GM18519 (cell line): ENCODE measurements around the gene TMUB1.

Experiments
- ATAC-seq: cut with Tn5 transposase; IDR thresholded peaks from one replicate; pipeline ENCODE4 v1.9.1; 2021; ENCODE audit warnings: mild to moderate bottlenecking, moderate library complexity; ENCODE audit not compliant: unreplicated experiment, low FRiP score

The TMUB1 gene

DNA sequence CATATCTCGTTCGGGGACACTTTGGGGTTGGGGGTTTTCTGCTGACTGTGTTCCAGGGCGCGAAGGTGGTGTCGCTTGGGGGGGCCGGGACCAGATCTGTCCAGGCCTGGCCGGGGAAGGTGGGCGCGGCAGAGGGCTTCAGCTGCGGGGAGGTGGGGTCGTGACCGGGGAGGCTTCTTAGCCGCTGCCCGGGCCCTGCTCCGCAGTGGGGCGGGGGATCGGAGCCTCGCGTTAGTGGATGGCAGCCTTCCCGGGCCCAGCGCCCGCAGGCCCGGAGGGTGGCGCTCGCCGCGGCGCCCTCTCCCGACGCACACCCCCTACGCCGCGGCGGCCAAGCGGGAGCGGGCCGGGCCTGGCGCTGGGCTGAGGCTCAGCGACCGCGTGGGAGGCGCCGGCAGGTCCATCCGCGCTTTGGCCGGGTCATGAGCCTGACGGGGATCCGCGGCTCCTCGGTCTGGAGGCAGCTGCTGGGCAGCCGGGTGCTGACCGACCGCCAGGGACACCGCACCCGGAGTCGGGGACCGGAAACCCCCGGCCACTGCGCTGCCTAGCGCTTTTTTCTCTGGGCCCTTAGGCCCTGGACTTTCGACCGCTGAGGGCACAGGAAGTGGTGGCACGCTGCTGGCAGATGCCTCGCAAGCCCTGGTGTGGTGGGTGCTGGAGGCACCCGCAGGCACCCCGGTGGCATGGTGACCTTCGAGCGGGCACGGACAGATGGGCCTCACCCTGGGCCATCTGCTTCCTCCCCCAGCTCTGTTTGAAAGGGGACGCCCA, 4.1 kb upstream of the TMUB1 start:
- no peak for ATAC-seq

DNA sequence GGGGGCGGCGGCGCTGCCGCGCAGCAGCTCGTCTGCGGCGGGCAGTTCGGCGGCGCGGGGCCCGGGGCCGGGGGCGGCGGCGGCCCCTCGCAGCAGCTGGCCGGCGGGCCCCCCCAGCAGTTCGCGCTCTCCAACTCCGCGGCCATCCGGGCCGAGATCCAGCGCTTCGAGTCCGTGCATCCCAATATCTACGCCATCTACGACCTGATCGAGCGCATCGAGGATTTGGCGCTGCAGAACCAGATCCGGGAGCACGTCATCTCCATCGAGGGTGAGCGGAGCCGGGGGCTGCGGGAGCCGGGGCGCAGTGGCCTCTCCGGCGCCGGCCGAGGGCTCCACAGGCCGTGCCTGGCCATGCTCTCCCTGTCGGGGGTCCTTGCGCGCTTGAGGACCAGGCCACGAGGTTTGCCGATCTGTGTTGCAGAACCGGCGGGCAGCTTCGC, 3.5 kb upstream of the TMUB1 start:
- no peak for ATAC-seq

DNA sequence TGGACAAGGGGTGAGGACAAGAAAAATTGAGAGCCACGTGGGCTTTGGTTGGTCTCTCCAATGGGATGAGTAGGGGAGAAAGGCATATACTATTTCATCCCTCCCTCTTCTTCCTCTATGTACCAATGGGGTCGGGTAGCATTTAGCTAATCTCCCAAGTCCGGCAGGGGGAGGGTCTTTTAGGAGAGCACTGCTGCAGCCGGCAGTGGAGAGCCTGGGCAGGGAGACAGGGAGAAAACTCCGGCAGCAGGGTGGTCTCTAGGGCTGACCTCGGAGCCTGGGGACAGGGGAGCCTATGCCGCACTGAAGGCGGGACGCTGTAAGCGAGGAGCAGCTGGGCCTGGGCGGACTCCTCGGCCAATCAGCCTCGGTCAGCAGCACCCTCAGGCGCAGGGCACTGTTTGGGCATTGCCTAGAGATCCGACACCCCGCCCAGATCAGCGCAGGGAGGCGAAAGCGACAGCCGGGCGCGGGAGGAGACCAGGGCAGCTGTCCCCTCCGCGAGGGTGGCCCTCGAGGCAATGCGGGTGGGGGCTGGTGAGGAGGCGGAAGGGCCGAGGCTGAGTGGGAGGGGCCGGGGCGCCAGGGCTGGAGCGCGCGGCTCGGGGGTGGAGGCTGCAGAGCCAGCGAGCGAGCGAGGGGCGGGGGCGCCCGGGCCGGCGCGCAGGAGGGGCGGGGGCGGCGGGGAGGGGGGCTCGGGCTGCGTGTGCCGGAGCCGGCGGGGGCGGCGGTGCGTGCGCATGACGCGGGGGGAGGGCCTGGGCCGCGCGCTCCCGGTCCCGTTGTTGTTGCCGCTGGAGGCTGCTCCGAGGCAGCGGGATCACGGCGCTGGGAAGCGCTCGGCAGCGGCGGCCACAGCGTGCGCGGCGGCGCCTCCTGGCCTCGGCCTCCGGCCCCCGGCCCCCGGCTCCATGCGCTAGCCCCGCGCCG, 2.7 kb upstream of the TMUB1 start, which contains the start of gene AGAP3:
Gene AGAP3, plus strand, starts transcription at position 785 of the 930 bp plus-strand sequence. CDS start 267 bp downstream, outside the sequence.
- ATAC-seq: no peak

DNA sequence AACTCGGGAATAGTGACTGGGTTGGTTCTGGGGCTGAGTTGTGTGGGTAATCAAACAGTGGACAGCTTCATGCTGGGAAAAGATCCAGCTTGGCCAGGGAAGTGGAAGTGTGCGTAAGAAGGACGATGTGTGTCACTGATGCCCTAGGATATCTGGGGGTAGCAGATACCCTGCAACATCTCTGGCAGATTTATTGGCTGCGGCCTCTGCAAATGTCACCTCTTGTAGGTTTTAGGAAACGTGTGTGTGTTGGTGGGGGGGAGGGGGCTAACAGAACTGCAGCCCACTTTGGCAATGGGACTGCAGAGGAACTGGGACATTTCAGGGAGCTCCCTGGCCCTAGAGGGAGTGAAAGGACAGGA, 2.0 kb upstream of the TMUB1 start:
- ATAC-seq: no peak

DNA sequence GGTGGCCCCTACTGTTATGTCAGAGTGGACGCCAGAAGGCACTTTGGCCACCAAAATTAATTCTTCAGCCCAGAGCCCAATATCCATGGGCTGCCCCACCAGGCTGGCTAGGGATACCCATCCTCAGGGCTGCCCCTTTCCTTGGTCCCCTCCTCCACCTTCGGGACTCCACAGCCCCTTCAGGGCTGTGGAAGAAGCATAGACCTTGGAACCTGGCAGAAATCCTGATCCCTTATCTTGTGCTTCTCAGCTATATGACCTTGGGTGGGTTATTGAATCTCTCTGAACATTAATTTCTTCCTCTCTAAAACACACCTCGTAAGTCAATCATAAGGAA, 499 bp upstream of the TMUB1 start:
- no peak for ATAC-seq

DNA sequence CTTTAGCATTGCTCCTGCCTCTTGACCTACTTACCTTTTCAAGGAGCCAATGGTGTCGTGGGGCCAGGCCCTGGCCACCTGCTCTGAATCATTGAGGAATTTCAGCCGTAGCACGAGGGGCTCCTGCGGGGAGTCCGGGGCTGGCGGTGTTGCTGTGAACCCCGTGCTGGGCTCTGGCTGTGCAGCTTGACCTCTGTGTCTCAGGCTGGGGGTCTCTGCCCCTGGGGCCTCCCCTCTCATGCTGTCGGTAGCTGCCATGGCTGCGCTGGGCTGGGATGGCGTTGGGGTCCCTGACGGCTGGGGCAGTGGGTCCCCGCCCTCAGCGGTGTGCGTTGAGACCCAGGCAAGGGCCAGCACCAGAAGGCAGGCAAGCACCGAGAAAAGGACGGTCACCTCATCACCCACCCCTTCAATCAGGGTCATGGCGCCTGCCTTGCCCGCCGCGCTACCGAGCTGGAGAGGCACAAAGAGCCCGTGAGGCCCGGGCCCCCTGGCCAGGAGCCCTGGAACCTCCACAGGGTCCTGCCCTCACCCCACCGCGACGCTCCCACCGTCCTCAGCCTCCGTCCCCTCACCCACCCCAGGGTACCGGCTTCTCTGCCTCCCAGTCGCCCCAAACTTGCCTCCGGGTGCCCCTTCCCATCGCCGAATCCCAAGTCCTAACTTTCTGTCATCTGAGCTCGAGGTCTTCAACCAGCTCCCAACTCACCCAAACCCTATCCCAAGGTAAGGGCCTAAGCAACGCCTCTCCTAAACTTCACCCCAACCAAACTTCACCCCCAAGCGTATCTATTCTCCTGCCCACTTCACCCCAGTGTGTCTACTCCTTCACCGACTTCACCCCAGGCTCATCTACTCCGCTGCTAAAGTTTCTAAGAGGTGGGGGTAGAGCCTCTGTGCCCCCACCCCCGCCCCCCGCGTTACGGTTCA, 887 bp downstream of the TMUB1 start:
- ATAC-seq: no peak

DNA sequence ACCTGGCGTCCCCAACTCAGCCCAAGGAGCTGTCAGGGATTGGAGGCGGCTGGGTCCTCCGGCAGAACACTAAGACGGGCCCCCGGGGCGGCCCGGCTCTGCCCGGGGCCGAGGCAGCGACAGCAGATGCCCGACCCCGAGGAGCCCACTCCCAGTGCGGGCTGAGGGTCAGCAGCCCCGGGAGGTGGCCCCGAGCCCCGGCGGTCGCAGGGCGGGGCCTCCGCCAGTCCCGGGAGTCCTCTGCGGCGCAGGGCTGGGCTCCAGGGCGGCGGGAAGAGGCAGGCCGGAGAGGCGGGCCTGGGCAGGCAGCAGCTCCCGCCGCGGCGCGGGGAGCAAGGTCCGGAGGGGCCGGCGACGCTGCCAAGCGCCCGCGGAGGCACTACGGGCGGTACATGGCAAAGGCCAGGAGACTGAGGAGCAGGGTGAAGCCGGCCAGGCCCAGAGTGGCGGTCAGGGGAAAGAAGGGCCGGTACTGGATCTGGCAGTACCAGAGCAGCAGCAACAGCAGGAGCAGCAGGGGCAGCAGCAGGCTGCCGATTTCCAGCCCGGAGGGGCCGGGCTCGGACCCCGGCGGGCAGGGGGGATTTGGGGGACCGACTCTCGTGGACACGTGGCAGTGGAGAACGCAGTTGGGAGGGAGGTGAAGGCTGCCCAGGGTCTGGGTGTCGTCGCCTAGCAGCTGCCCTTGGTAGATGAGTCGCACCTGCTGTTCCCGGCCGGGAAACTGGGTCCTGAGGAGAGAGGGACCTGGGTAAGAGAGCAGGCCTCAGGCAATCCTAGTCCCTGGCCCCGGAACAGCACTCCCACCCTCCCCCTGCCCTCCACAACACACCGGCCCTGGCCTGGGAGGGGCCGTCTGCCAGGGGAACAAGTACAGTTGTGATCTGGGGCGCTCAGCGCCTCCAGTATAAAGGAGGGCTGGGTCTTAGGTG, 1.9 kb downstream of the TMUB1 start:
- ATAC-seq: no peak

DNA sequence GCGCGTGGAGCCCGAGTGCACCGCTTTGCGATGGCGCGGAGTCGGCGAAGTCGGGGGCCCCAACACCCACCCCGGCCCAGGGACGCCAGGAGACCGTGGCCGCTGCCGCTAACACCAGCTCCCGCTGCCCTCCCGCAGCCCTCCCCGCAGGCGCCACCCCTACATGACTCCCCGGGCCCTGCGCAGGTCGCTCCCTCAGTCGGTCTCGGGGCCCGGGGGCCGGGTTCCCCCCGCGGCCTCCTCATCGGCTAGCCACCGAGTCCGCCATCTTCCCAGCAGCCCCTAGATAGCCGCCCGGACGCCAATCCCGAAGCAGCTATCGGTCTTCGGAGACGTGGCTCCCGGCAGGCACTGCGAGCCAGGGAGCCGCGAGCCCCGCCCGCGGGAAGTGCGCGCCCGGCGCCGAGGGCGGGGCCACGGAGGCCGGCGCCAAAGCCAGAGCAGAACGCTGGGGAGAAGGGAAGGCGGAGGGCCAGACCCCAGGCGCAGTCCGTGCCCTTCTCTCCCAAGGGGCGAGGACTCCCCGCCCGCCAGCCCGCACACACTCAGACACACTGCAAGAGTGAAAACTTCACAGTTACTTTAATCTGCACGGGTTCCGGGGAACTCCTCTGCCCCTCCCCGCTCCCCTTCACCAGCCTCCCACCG, 2.6 kb downstream of the TMUB1 start, which contains the start of gene FASTK:
Gene FASTK, minus strand, starts transcription at position 288 of the 648 bp plus-strand sequence. Its CDS starts 43 bp downstream, at position 245.
- peak; percentile 59 for ATAC-seq

DNA sequence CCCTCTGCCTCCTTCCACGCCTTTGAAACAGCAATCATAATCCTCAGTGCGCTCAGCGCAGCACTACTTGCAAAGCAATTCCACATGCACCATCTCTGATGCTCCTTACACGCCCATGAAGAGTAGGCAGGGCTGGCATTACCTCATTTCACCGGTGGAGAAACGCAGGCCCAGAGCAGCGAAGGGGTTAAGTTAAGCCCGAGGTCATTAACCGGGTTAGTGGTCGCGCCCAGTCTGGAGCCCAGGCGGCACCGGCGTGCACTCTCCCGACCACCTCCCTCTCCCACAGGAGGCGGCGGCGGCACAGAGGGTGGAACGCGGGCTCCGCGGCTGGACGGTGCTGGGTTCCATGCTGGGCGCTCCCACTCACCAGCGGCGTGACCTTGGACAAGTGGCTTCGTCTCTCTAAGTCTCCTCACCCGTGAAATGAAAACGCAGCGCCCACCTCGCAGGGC, 3.2 kb downstream of the TMUB1 start:
- no peak for ATAC-seq

DNA sequence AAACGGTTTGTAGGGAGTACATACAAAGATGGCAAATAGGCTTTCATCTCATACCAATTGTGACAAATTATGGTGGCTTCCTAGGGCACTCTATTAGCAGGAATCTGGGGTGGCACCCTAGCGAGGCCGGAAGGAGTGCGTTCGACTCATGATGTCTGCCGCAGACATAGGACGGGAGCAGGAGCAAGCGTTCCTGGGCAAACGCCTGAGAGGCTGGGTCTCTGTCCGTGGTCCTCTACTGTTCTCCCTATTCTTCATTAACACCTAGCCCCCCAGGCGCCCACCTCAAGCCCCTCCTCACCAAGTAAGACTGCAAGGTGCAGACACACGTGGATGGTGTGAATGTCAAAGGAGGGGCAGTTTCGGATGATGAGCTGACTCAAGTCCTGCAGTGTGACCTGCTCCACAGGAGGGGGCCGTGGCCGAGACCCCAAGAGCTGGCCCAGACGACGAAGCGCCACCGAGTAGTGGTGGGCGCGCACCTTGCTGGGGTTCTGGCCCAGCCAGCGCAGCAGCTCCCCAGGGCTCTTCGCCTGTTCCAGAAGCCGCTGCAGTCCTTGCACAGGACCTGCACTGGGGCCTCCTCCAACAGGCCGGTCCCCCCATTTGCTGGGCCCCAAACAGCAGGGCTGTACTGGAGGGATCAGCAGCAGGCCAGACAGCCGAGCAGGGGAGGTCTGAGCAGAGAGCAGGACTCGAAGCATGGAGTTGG, 3.9 kb downstream of the TMUB1 start:
- ATAC-seq: no peak

DNA sequence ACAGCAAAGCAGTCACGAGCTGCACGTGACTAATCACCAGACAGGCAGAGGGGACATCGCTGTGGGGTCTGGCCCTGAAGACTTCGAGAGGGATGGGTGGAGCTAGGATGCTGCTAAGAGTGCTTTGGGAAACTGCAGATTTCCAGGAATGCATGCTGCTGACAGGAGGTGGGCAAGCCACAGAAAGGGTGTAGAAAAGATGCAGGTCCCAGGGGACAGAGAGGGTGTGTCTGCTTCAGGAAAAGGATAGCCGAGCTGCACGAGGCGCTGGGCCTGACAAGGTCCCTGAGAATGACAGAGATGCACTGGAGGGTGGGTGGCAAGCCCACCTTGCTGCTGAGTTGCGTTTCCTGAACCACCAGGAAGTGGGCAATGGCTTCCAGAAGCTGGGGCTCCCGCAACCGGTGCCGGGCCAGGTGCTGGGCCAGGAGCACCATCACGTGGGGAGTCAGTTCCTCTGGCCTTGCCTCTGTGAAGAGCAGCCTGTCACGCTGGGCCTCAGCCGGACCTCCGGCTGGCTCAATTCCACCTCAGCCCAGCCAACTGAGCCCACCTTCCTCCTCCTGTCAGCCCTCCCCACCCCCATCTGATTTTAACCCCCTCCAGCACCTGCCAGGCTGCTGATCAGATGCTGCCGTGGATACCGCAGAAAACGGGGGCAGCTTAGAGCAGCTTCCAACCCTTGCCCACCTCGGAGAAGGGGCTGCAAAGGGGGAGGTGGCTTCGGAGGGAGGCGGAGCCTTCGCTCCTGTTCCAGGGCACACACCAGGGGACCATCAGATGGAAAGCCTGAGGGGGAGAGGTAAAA, 4.9 kb downstream of the TMUB1 start:
- ATAC-seq: no peak

DNA sequence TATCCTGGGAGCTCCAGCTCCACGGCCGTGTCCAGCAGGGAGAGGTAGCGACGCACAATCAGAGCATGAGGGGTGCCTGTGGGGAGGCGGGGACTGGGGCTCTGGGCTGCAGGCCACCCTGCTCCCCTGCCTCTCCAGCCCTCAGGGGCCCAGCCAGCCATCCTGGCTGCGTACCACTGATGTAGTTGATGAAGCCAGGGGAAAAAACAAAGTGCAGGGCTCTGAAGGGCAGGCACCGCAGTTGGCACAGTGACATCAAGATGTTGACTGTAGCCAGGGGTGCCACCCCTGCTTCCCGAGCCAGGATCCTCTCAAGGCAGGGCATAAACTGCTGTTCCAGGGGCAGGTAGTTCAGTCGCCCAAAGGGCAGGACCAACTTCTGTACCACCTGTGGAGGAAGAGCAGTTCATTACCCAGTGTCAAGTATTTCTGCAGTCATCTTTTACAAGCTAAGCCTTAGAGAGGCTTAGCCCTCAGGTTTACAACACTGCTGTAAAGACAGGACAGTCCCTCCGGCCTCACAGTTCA, 5.5 kb downstream of the TMUB1 start:
- no peak for ATAC-seq

DNA sequence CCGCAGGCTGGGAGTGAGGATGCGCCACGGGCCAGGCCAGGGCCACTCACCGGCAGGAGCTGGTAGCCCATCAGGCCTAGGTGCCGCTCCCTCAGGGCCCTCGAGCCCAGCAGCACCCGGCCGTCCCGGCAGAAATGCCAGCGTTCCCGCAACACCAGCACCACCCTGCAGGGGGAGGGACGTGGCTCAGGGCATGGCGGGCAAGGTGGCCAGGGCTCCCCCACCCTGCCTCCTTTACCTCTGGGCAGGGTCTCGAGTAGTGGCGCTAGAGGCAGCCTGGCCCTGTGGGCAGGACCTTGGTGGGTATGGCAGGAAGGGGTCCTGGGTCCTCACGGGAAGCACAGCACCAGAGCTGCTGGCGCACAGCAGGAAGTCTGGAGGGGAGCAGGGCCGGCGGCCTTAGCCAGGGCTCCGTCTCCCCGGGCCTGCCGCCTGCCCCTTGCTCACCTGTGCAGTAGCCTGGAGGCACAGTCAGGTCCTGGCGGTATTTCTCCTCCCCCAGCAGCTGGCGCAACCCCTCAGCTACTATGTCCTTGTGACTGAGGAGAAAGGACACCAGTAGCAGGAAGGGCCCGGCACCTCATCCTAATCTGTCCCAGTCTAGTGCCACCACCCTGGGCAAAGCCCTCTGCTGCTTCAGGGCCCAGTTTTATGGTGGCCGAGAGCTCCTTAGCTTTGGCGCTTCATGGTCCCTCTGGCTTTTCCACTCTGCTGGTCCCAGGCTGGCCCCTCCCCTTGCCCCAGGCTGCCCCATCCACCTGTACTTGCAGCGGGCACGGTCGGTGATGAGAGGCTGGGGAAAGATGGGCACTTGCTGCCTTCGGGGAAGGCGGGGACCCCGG, 6.2 kb downstream of the TMUB1 start:
- ATAC-seq: no peak

DNA sequence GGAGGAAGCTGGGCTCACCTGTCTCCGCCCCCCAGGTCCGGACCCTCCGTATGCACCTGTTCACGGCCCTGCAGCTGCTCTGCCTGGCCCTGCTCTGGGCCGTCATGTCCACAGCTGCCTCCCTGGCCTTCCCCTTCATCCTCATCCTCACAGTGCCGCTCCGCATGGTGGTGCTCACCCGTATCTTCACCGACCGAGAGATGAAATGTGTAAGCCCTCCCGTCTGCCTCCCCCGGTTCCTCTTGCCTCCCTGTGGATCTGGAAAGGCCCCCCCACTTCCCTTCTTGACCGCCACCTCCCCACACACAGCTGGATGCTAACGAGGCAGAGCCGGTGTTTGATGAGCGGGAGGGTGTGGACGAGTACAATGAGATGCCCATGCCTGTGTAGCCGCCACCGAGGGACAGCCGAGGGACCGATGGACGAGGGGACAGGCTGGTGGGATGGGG, 7.3 kb downstream of the TMUB1 start:
- ATAC-seq: no peak

DNA sequence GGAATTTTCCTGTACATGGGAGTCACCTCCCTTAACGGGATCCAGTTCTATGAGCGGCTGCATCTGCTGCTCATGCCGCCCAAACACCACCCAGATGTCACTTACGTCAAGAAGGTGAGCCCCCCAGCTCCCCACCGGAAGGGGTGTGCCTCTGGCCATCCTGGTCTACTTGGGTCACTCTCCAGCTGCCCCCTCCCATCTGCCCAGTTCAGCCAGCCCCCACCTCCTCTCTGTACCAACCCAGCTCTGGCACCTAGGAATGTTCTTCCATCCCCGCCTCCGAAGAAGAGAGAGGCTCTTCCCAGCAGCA, 7.7 kb downstream of the TMUB1 start:
- ATAC-seq: no peak
